Ishikawa (cell line): ENCODE measurements around the gene ARNT2.

Experiments
- CEBPB ChIP-seq: IDR thresholded peaks from 2 replicates; pipeline ENCODE4 v1.6.1; 2012
- CREB1 ChIP-seq: IDR thresholded peaks from 2 replicates; pipeline ENCODE4 v1.6.1; 2012; ENCODE audit warnings: low read depth
- EGR1 ChIP-seq: IDR thresholded peaks from 2 replicates; pipeline ENCODE4 v1.6.1; 2012
- EP300 ChIP-seq: IDR thresholded peaks from 2 replicates; pipeline ENCODE4 v1.6.1; 2012; ENCODE audit warnings: borderline replicate concordance
- FOXM1 ChIP-seq: IDR thresholded peaks from 2 replicates; pipeline ENCODE4 v1.6.1; 2012; ENCODE audit warnings: low read depth, borderline replicate concordance
- NFIC ChIP-seq: IDR thresholded peaks from 2 replicates; pipeline ENCODE4 v1.6.1; 2012
- RAD21 ChIP-seq: IDR thresholded peaks from 2 replicates; pipeline ENCODE4 v1.6.1; 2012; ENCODE audit warnings: low read depth
- REST ChIP-seq: IDR thresholded peaks from 2 replicates; pipeline ENCODE4 v1.6.1; 2012; ENCODE audit warnings: low read depth, mild to moderate bottlenecking
- TAF1 ChIP-seq: IDR thresholded peaks from 2 replicates; pipeline ENCODE4 v1.6.1; 2012; ENCODE audit warnings: low read depth, mild to moderate bottlenecking
- TCF12 ChIP-seq: IDR thresholded peaks from 2 replicates; pipeline ENCODE4 v1.6.1; 2012; ENCODE audit warnings: low read depth
- TEAD4 ChIP-seq: IDR thresholded peaks from 2 replicates; pipeline ENCODE4 v1.6.1; 2012
- USF1 ChIP-seq: IDR thresholded peaks from 2 replicates; pipeline ENCODE4 v1.6.1; 2012
- YY1 ChIP-seq: IDR thresholded peaks from 2 replicates; pipeline ENCODE4 v1.6.1; 2012; ENCODE audit warnings: low read depth
- ZBTB7A ChIP-seq: IDR thresholded peaks from 2 replicates; pipeline ENCODE4 v1.6.1; 2012; ENCODE audit warnings: low read depth
- TF ChIP-seq, protein P1 (sequence below): IDR thresholded peaks from 2 replicates; pipeline ENCODE4 v1.6.1; 2012

ARNT2 gene

DNA sequence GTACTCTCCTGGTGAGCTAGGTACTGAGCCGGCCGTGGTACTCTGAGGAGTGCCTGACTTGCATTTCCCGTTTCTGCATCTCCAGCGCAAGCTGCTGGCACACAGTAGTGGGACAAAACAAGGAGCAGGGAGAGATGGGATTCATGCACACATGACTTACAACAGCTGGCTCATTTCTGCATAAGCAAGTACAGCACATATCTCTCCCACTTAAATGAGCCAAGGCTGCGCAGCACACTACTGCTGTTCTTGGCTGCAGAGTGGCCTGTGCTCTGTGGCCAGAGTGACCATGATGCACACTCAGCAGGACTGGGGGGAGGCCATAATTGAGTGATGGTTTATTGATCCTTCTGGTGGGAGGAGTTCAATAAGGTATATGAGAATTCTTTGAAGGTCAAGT is 231.8 kb downstream of the ARNT2 start:
- no peak for TF ChIP-seq RAD21
- no peak for TF ChIP-seq TEAD4
- no peak for TF ChIP-seq EP300
- no peak for TF ChIP-seq TCF12
- TF ChIP-seq USF1: no peak
- TF ChIP-seq ZBTB7A: no peak
- TF ChIP-seq FOXM1: no peak
- TF ChIP-seq CREB1: no peak
- TF ChIP-seq TAF1: no peak
- TF ChIP-seq EGR1: no peak
- no peak for TF ChIP-seq CEBPB
- no peak for TF ChIP-seq REST
- TF ChIP-seq NFIC: no peak
- TF ChIP-seq YY1: no peak
- TF ChIP-seq, protein P1, sequence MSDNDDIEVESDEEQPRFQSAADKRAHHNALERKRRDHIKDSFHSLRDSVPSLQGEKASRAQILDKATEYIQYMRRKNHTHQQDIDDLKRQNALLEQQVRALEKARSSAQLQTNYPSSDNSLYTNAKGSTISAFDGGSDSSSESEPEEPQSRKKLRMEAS: no peak

DNA sequence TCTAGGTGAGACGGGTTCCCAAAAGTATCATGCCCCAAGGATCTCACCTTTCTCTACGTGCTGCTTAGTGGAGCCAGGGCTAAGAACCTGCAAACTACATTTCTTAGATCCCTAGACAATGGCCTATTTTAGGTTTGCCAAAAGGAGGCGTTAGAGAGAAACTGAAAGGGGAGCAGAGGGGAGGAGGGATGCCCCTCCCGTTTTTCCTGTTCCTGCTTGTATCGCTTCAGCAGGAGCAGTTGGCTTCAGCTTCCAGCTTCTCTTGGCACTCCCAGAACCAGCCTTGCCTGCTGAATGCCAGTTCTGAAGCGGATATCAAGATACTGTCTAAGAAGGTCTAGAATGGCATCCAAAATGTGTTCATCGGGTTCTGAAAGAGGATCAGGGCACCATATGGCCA is 232.5 kb downstream of the ARNT2 start:
- TF ChIP-seq TAF1 (no peak), RAD21 (peak; percentile 64), TEAD4 (no peak), EGR1 (no peak)

DNA sequence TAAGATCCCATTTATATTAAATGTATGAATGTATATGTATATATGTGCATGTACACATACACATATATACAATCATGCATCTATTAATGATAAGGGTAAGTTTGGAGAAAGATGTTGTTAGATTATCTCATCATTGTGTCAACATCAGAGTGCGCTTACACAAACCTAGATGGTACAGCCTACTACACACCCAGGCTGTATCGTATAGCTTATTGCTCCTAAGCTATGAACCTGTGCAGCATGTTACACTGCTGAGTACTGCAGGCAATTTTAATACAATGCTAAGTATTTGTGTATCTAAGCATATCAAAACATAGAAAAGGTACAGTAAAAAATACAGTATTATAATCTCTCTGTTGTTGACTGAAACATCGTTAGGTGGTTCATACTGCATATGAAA is 233.6 kb downstream of the ARNT2 start:
- no peak for TF ChIP-seq REST
- no peak for TF ChIP-seq CREB1
- no peak for TF ChIP-seq USF1
- TF ChIP-seq CEBPB: no peak
- no peak for TF ChIP-seq EGR1
- TF ChIP-seq NFIC: no peak
- TF ChIP-seq FOXM1: no peak
- TF ChIP-seq TCF12: no peak
- no peak for TF ChIP-seq ZBTB7A
- TF ChIP-seq TEAD4: no peak
- no peak for TF ChIP-seq YY1
- TF ChIP-seq, protein P1: no peak
- TF ChIP-seq RAD21: no peak
- no peak for TF ChIP-seq EP300

DNA sequence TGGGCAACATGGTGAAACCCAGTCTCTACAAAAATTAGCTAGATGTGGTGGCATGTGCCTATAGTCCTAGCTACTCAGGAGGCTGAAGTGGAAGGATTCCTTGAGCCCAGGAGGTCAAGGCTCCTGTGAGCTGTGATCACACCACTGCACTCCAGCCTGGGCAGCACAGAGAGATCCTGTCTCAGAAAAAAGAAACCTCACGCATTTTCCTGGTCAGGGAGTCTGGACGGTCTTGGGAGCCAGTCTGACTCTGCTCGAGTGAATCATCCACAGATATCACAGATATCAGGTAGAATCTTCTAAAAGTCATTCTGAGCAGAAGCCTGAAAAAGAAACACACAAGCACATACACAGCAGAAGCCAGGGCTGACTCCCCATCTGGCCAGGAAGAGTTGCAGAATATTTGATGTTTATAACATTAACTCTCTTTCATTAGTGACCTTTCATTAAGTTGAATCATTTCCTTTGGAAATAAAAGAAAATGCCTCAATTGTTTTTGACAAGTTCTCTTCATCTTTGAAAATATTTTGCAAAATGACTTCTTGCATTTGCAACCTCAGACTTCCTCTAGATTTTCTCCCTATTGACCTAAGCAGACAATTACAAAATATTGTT is 234.5 kb downstream of the ARNT2 start:
- no peak for TF ChIP-seq TEAD4

- TF ChIP-seq REST (no peak), TAF1 (no peak), USF1 (no peak), EP300 (no peak), EGR1 (no peak)
Measured at GRCh38 chr15:80639168-80639555, 235.0 kb downstream of the ARNT2 start.
